HG02759 (cell line): Measurements from ENCODE around the gene DCX.

Experiments
- ATAC-seq: cut with Tn5 transposase; IDR thresholded peaks from one replicate; pipeline ENCODE4 v1.9.1; 2021; ENCODE audit warnings: mild to moderate bottlenecking, moderate library complexity; ENCODE audit not compliant: unreplicated experiment

The DCX gene

DNA sequence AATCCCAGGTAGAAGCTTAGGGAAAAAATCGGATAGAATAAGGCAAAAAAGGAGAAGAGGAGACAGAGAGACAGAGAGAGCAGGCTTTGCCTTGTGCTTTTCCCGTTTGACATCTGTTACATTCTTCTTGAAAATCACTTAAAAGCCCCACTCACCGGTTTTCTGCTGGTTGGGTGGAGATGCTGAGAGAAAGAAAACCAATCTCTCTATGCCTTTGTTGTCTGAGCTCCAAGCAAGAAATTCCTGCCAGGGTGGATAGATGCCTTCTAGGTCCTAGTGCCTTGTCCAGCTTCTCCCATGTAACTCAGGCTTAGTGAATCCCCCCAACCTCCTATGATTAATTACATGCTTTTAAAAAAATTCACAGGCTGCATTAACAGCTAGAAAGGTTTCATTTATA lies at the start of gene DCX:
Gene DCX, minus strand, starts transcription at position 210 of the 400 bp plus-strand sequence. CDS start 1,794 bp downstream, outside the sequence.
- no peak for ATAC-seq

- ATAC-seq, result no peak
These were observed 48.6 kb upstream of the DCX start for GRCh38 chrX:111460607-111461006.

DNA sequence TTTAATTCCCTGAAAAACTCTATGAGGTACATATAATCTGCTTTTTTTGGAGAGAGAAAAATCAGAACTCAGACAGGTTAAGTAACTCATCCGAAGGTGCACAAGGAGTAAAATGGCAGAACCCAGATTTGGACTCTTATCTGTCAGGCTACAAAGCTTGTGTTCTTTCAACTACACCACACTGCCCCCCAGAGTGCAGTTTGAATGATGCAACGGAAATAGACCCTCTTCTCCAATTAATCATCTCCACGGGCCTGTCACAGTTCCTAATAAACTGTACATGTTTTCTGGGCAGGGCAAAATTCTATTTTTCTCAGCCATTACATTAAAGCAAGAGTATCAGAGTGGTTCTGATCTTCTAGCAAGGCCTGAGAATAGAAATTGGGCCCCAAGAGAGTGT lies 35.3 kb upstream of the DCX start:
- peak; percentile 73 for ATAC-seq

GRCh38 chrX:111445485-111445884 lies 33.5 kb upstream of the DCX start:
- peak; percentile 56 for ATAC-seq

GRCh38 chrX:111444881-111445280 lies 32.9 kb upstream of the DCX start:
- no peak for ATAC-seq

DNA sequence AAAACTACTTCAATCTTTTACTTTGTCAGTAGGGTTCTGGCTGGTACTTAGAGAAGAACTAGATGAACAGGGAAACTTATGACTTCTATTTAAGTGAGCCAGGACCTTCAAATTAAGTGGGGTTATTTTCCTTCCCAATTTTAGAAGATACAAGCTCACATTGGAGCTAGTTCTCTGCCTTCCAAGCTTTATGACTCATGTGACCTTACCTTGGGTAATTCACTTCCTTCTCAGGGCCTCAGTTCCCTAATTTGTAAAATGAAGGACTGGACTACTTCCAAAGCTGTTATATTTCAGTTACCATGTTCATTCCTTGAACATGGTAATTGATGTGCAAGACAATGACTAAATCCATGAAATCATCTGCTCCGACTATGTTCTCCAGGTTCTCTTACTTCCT lies 32.0 kb upstream of the DCX start:
- no peak for ATAC-seq

- no peak for ATAC-seq
These were observed 30.8 kb upstream of the DCX start for GRCh38 chrX:111442791-111443190.

- no peak for ATAC-seq
These were observed 23.5 kb upstream of the DCX start for GRCh38 chrX:111435469-111435868.

- ATAC-seq, result no peak
These were observed 19.0 kb upstream of the DCX start for GRCh38 chrX:111431001-111431400.

DNA sequence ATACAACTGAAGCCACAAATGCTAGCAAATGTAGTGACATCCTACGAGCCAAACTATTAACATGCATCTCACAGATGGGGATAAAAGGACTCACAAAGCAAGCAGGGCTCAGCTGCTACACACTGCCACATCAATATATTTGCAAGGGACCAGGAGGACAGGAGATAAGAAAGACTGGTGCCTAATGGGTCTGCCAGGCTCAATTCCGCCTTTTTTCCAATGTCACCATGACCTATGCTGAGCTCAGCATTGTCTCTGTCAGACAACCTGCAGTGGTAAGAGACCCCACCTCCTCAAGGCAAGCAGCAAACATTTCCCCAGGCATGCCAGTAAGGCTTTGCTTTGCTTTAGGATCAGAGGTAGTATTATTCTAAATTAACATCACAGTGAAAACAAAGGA lies 435 bp downstream of the DCX start:
- ATAC-seq, result no peak

DNA sequence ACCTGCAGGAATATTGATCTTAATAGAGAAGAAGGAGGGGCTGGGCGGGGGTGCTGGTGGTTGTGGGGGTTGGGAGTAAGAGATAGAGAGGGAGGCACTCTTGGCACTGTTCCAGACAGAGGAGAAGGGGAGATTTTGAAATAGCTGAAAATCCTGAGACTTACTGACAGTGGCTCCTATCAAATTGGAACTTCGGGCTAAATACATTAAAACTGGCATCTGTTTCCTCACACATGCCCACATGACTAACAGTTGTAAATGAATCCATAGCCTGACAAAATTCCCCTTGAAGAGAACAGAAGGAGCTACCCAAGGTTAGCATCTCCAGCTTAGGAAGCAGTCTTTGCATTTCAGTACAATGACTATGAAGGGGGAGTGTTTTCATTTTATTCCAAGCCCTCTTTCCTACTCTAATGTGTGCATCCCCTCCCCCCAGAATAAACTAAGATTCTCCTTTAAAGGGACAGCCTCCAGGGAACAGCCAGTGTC lies 1.4 kb downstream of the DCX start:
- ATAC-seq, result no peak

GRCh38 chrX:111409326-111409725 lies 2.7 kb downstream of the DCX start:
- no peak for ATAC-seq

- ATAC-seq, result no peak
These were observed 4.0 kb downstream of the DCX start for GRCh38 chrX:111407948-111408347.

- ATAC-seq, result no peak
These were observed 9.6 kb downstream of the DCX start for GRCh38 chrX:111402344-111402743.

DNA sequence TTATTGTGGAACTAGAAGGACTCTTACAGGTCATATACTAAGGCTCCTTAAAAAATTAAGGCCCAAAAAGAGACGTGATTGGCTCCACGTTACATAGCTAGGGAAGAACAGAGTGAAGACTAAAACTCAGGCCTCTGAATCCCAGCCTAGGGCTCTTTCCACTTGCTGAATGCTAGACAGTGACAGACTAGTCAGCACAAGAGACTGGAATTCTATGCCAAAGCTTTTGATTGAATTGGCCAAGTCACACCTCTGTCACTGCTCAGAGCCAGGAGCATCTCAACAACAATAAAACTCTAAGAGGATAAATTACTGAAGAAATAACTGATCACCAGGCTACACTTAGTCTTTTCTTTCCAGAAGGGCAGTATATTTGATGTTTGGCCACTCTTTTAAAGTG lies 16.8 kb downstream of the DCX start:
- ATAC-seq, result no peak

DNA sequence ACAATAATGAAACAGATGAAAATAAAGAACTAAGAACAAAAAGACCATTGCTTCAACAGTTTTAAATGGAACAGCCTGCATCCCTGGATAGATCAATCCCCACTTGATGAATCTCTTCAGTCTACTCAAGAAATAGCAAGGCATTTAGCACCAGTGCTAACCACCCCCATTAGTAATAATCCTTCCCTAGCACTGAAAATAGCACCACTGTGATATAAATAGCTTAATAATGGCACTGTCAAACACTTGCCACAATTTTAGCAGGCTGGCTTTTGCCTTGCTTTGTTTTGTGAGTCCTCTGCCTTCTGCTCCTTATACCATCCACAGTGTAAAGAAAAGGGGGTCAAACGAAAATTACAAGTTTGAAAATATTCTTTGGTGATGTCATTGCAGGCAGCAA lies 17.4 kb downstream of the DCX start:
- ATAC-seq, result no peak

- no peak for ATAC-seq
These were observed 24.4 kb downstream of the DCX start for GRCh38 chrX:111387470-111388070.

DNA sequence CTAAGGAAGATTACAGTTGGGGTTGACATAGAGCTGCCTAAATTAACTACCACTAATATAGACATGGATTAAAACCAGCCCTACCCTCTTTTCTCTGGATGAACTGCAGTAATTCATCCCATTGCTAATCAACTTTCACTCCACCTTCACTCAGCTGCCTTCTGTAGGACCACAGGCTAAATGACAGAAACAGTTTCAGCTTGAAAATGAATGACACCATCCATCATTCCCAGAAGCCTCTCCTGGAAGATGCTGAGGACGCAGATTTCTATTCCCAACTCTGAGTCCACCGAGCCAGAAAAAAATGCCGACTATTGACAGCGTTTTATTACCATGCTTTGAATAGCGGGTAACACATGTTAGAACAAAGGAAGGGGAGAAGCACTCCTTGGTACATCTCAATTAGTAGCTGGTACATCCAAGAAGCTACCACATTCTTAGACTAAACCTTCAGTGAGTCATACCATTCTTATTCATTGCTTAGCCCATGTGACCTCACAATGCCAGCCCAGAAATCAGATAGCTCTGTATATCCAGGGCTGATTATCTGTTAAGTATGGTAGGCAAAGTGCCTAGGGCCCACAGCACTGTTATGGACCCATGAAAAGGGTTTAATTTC lies 25.3 kb downstream of the DCX start:
- no peak for ATAC-seq

- no peak for ATAC-seq
These were observed 25.9 kb downstream of the DCX start for GRCh38 chrX:111386077-111386476.

- ATAC-seq, result no peak
These were observed 29.7 kb downstream of the DCX start for GRCh38 chrX:111382277-111382676.

GRCh38 chrX:111376897-111377578 lies 35.0 kb downstream of the DCX start:
- ATAC-seq, result no peak

DNA sequence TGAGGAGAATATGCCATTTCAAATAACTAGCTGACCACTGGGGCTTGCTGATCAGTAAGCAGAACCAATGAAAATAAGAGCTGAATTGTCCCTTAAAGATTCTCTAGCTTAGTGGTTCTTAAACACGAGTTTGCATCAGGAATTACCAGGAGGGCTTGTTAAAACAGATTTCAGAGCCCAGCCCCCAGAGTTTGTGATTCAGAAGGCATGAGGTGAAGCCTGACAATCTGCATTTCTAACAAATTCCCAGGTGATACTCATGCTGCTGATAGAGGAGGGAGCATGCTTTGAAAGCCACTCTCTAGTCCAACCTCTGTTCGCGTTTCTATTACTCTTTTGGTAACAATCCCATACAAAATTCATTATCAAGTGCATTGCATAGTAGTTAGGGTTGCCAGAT lies 35.5 kb downstream of the DCX start:
- ATAC-seq, result no peak
